Bronchial epithelial cell (primary cell): ENCODE measurements around the gene PPP1R13B. TPM values are rescaled to one million over a fixed set of nuclear protein-coding genes. Genes with fewer than 3 reads are reported as not detected.

Experiments used
- DNase-seq: peaks from one replicate; pipeline ENCODE4 v3.0.0-alpha.2; 2010; ENCODE audit warnings: low read depth
- FAIRE-seq: peaks from 2 replicates; lab custom pipeline; 2011; peaks lifted over from hg19 to GRCh38; lab: Jason Lieb, UNC
- H3K27me3 ChIP-seq: 2 replicates; pipeline ENCODE4 v1.5.1; 2011; ENCODE audit warnings: low read length; ENCODE audit not compliant: control insufficient read depth, insufficient read depth
- H3K36me3 ChIP-seq: 2 replicates; pipeline ENCODE4 v1.5.1; 2011; ENCODE audit warnings: low read length; ENCODE audit not compliant: control insufficient read depth, insufficient read depth
- H3K4me3 ChIP-seq: 2 replicates; pipeline ENCODE4 v1.5.1; 2011; ENCODE audit warnings: mild to moderate bottlenecking, low read depth, low read length, control low read depth
- total RNA-seq: library from RNA; depleted of rRNA; stranded (reverse); fragments of >200 nt; gene quantifications from 2 replicates; pipeline ENCODE4 v1.2.1, GENCODE V29; 2014
- TF ChIP-seq, protein P1 (sequence below): IDR thresholded peaks from 2 replicates; pipeline ENCODE4 v1.5.1; 2011; ENCODE audit warnings: mild to moderate bottlenecking, moderate library complexity, low read length, control low read depth, inconsistent platforms; ENCODE audit not compliant: insufficient read depth, severe bottlenecking

The PPP1R13B gene
- total RNA-seq, 1 donor from 2014 or later = 4.2 TPM

DNA sequence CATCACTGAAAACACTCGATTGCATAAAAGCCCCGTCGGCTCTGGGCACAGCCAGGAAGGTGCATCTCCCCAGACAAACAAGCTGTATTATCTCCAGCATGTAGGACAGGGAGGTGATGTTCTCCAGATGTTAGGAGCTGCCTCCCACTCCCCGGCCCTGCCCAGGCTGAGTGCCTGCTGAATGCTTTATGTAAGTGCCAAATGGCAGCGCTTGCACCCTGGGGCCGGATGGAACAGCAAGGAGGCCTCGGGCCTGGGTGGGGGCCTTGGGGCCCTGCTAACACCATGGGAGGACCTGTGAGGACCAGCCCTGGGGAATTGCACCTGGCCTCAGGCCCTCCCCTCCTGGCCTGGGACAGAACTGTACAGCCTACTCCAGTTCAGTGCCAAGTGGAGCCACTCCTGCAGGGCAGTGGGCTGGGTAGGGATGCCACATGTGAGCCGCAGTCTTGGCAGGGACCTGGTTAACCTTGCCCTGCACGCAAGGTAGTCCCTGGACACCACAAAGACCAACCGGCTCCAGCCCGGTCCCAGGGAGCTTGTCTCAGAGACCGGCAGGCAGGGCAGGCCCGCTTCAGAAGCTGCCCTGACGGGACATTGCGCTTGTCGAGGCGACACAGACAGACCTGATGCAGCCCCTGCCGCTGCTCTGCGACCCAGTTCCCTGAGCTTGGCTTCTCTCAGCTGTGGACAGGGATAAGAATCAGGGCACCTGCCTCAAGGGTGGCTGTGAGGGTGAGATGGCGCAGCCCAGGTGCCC is 35.3 kb upstream of the PPP1R13B start:
- TF ChIP-seq, protein P1, sequence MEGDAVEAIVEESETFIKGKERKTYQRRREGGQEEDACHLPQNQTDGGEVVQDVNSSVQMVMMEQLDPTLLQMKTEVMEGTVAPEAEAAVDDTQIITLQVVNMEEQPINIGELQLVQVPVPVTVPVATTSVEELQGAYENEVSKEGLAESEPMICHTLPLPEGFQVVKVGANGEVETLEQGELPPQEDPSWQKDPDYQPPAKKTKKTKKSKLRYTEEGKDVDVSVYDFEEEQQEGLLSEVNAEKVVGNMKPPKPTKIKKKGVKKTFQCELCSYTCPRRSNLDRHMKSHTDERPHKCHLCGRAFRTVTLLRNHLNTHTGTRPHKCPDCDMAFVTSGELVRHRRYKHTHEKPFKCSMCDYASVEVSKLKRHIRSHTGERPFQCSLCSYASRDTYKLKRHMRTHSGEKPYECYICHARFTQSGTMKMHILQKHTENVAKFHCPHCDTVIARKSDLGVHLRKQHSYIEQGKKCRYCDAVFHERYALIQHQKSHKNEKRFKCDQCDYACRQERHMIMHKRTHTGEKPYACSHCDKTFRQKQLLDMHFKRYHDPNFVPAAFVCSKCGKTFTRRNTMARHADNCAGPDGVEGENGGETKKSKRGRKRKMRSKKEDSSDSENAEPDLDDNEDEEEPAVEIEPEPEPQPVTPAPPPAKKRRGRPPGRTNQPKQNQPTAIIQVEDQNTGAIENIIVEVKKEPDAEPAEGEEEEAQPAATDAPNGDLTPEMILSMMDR = no peak
- DNase-seq (no peak), FAIRE-seq (no peak)
- H3K4me3 ChIP-seq = no peak overlapping the region
- H3K36me3 ChIP-seq = no peaks in the 10 kb centered on the region
- H3K27me3 ChIP-seq = peaks cover 3% of the 10 kb centered on the region

DNA sequence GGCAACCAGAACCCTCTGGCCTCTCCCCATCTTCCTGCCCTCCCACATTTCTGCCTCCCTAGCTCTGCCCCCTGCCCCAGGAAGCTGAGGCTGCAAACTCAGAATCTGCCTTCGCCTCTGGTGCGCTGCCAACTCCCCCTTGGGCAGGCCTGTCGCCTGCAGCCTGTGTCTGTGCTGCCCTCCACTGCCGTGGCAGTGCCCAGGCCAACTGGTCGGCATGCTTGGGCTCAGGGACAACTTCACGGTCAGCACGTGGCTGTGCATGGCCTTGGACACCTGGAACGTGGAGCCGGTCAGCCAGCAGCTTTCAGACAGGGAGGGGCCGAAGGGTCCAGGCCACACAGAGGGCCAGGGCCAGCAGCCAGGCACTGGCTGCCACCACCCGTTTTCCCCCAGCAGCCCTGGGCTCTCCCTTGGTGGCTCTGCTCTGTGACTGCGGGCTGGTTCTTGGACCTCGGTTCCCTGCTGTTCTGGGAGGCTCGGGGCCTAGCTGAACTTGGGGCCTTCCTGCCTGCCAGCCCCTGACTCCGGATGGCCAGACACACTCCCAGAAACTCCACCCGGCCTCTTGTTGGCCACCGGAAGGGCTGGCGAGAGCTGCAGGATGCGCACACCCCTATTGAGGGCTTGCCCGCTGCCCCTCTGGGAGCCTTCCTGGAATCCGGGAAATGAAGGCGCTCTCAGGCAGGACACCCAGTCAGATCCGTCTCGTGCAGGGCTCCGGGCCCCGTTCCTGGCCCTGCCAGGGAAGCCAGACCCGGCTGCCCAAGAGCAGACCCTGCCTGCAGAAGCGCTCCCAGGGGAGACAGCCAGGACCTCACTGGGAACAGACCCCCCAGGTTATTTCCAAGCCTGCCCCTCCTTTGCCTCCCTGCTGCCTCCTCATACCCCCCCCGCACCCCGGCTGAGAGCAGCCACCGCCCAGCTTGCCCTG is 34.2 kb upstream of the PPP1R13B start:
- no peak for DNase-seq
- no peak for FAIRE-seq
- TF ChIP-seq, protein P1 = no peak

DNA sequence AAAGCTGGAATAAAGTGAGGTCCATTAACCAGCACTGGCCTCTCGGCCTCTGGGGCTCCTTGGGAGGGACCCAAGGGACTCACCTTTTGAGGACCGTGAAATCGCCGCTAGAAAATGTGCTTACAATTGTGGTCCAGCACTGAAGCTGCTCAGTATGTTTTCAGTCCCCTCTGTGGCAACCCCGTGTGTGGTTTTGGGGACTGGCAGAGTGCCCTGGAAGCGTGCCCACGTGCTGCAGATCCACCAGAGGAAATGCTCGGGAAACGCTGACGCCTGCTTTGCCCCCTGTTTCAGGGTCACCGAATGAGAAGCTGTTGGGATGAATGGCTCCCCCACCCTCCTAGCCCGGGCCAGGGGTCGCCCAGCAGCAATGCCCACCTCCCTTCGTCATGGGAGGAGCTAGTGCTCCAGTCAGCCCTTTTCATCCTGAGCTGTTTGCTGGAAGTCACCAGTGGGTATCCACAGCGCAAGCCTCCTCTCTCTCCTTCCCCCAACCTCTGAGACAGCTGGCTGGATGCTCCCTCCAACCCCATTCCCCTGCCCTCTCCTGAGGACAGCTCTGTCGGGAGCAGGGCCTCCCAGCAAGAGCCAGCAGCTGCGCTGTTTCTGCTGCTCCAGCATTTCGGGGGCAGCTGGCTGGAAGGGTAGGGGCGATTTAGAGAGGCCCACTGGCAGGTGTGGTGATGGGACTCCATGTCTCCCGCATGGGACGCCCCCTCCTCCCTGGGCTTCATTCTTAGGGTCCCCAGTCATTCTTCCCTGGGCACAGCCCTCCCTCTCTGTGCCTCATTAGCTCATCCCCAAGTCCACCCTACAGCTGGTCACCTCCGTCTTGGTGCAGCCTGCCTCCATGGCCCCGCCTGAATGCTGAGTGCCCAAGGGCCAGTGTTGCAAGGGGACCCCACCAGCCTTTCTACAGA is 33.2 kb upstream of the PPP1R13B start:
- H3K27me3 ChIP-seq = no peaks in the 10 kb centered on the region
- TF ChIP-seq, protein P1 = no peak
- peak overlapping the region; percentile 20 for H3K4me3 ChIP-seq
- no peak for FAIRE-seq
- no peaks in the 10 kb centered on the region for H3K36me3 ChIP-seq
- DNase-seq = peak; percentile 26

More for the DNA sequence above, 34.2 kb upstream of the PPP1R13B start:
- Histone ChIP-seq H3K4me3 (no peak overlapping the region), H3K27me3 (peaks cover 2% of the 10 kb centered on the region), H3K36me3 (no peaks in the 10 kb centered on the region)

DNA sequence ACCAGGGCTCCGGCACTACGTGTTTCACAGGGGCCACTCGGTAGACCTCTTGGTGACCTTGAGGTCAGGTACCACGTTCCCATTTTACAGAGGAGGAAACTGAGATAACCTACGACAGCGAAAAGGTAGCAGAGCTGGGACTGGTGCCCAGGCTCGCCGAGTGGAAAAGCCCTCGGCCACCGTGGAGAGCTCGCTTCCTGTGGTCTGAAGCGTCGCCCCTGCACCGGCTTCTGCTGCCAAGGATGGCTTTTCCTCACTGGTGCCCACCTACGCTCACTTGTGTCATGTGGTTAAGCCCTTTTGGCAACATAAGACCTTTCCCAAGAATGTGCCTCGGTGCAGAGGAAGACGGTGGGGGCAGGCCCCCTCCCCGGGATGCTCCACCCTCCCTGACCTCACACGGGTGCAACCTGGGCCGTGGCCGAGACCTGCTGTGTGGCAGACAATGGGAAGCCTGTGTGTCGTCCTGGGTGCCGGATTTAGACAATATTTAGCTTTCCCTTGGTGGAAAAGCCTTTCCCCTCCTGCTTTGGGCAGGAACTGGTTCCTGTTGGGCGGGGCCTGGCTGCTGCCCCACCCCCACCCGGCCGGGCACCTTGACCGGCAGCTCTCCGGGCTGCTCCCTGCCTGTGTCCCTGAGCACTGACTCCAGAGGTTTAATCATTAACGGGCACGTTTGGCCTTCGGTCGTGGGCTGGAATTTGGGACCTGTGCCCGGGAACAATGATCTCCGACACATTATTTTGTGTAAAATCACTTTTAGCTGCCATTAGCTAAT is 32.4 kb upstream of the PPP1R13B start:
- no peaks in the 10 kb centered on the region for H3K27me3 ChIP-seq
- no peak for FAIRE-seq
- H3K36me3 ChIP-seq = no peaks in the 10 kb centered on the region
- peak overlapping the region; percentile 20 for H3K4me3 ChIP-seq
- DNase-seq = peak; percentile 26
- TF ChIP-seq, protein P1 = no peak

DNA sequence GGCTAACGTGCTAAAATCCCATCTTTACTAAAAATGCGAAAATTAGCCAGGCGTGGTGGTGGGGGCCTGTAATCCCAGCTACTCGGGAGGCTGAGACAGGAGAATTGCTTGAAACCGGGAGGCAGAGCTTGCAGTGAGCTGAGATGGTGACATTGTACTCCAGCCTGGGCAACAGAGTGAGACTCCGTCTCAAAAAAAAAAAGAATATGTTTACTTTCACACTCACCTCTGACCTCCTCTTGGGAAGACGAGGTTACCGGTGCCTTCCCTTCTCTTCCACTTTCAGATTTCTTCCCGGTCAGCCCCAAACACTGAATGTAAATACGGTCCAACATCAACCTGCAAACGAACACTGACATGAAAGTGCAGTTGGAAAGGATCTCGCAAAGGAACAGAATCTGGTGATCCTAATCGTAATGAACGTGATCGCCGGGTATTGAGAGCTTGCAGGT is 31.8 kb upstream of the PPP1R13B start:
- FAIRE-seq (no peak), DNase-seq (no peak)
- Histone ChIP-seq H3K27me3 (no peaks in the 10 kb centered on the region), H3K4me3 (no peak overlapping the region), H3K36me3 (no peaks in the 10 kb centered on the region)
- TF ChIP-seq, protein P1 = no peak
